CD8-positive, alpha-beta memory T cell (primary cell): ENCODE results near the gene FILIP1. TPM values are rescaled to one million over a fixed set of nuclear protein-coding genes. Genes with fewer than 3 reads are reported as not detected.

Source experiments
- CTCF ChIA-PET: fragments of 350-600 bp; sonication (Branson Sonifier 250); formaldehyde crosslinking; loops from one replicate; lab custom pipeline; 2021; ENCODE audit warnings: antibody characterized with exemption; lab: Charles Lee
- POLR2A ChIA-PET: fragments of 350-600 bp; sonication (Branson Sonifier 250); formaldehyde crosslinking; loops from one replicate; lab custom pipeline; 2021; ENCODE audit warnings: antibody characterized with exemption; lab: Charles Lee
- DNase-seq, 5 donors: peaks; one replicate each; pipeline versions ENCODE4 v3.0.0 to v3.0.0-alpha.2; 2020 to 2022; ENCODE audit warnings: mixed read lengths in 1 of 5
- H3K27ac ChIP-seq: one replicate; pipeline ENCODE4 v1.7.0; 2013; ENCODE audit warnings: low read depth, mild to moderate bottlenecking, low read length, moderate library complexity
- H3K27me3 ChIP-seq: 2 replicates; pipeline ENCODE4 v1.7.0; 2013; ENCODE audit warnings: low read length, mild to moderate bottlenecking; ENCODE audit not compliant: insufficient read depth, poor library complexity, severe bottlenecking
- H3K36me3 ChIP-seq: 2 replicates; pipeline ENCODE4 v1.7.0; 2013; ENCODE audit warnings: mild to moderate bottlenecking, low read length, moderate library complexity; ENCODE audit not compliant: insufficient read depth
- H3K4me1 ChIP-seq: 2 replicates; pipeline ENCODE4 v1.7.0; 2013; ENCODE audit warnings: mild to moderate bottlenecking, low read length, moderate library complexity; ENCODE audit not compliant: insufficient read depth
- H3K4me3 ChIP-seq: 2 replicates; pipeline ENCODE4 v1.7.0; 2013; ENCODE audit warnings: mild to moderate bottlenecking, low read length
- H3K9me3 ChIP-seq: 2 replicates; pipeline ENCODE4 v1.7.0; 2013; ENCODE audit warnings: mild to moderate bottlenecking, low read length
- H3K27ac Mint-ChIP-seq, 8 donors: one replicate each; pipeline ENCODE4 v1.8.0; 2020 to 2021; ENCODE audit warnings: mixed read lengths in 8 of 8, mild to moderate bottlenecking in 6 of 8, inconsistent platforms in 3 of 8, moderate library complexity in 3 of 8
- H3K27me3 Mint-ChIP-seq, 2 donors: one replicate each; pipeline ENCODE4 v1.8.0; 2020 to 2021; ENCODE audit warnings: mixed read lengths in 2 of 2, mild to moderate bottlenecking in 1 of 2, moderate library complexity in 1 of 2
- H3K36me3 Mint-ChIP-seq, 3 donors: one replicate each; pipeline ENCODE4 v1.8.0; 2020 to 2021; ENCODE audit warnings: mixed read lengths in 3 of 3, inconsistent platforms in 1 of 3, mild to moderate bottlenecking in 1 of 3
- H3K4me1 Mint-ChIP-seq, 3 donors: one replicate each; pipeline ENCODE4 v1.8.0; 2020 to 2021; ENCODE audit warnings: mixed read lengths in 3 of 3, inconsistent platforms in 1 of 3, mild to moderate bottlenecking in 1 of 3
- H3K4me3 Mint-ChIP-seq, 7 donors: one replicate each; pipeline ENCODE4 v1.8.0; 2020 to 2021; ENCODE audit warnings: mixed read lengths in 7 of 7, mild to moderate bottlenecking in 6 of 7, moderate library complexity in 4 of 7, inconsistent platforms in 2 of 7
- H3K9me3 Mint-ChIP-seq, 5 donors: one replicate each; pipeline ENCODE4 v1.8.0; 2020 to 2022; ENCODE audit warnings: mixed read lengths in 5 of 5, mild to moderate bottlenecking in 3 of 5, moderate library complexity in 2 of 5, inconsistent platforms in 1 of 5
- polyA plus RNA-seq: library from polyadenylated mRNA; unstranded; fragments of 300-500 nt; fragmentation: Illumina TruSeq; gene quantifications from one replicate; pipeline ENCODE4 v1.2.3, GENCODE V29; 2021
- total RNA-seq, 2 experiments: library from RNA; stranded (reverse); gene quantifications; one replicate each; pipeline ENCODE4 v1.2.3, GENCODE V29; 2021

Gene FILIP1
- total and polyA plus RNA-seq, 3 experiments from 2014 or later = not detected

- Histone ChIP-seq H3K36me3 (no peaks in the 10 kb centered on the region), H3K27me3 (no peaks in the 10 kb centered on the region), H3K4me3 (peak overlapping the region; percentile 83), H3K4me1 (peaks cover 5% of the 10 kb centered on the region), H3K27ac (peak overlapping the region; percentile 84), H3K9me3 (no peaks in the 10 kb centered on the region)
- peaks cover 27 to 45% (median 34%) of the 10 kb centered on the region in 3 donors for H3K4me1 Mint-ChIP-seq
- peaks cover 5 to 29% (median 7%) of the 10 kb centered on the region in 3 donors for H3K36me3 Mint-ChIP-seq
- CTCF ChIA-PET = interaction anchor here (1.1 to 2.9 kb wide), 4 partner anchors 9 to 42 kb away, joined by 3 to 12 read pairs (median 7); partner anchors contain the start of gene TMEM30A
- peak overlapping the region; percentile 97 to 99 (median 98) for H3K4me3 Mint-ChIP-seq
- POLR2A ChIA-PET = interaction anchor here (1.0 to 2.1 kb wide), 4 partner anchors 41 to 1782 kb away, joined by 3 to 10 read pairs (median 6); partner anchors contain the start of genes MTO1, SENP6 and TMEM30A
- DNase-seq = no peak
- H3K27me3 Mint-ChIP-seq = peaks cover 4 to 20% of the 10 kb centered on the region in 2 donors
- peak overlapping the region; percentile 95 to 100 (median 99) for H3K27ac Mint-ChIP-seq
- no peaks in the 10 kb centered on the region for H3K9me3 Mint-ChIP-seq
Observed at GRCh38 chr6:75244063-75244584, 249.5 kb downstream of the FILIP1 start.

GRCh38 chr6:75243333-75244062, 250.1 kb downstream of the FILIP1 start, which contains the start of gene COX7A2:
Gene COX7A2 (minus strand): TSS chr6:75243801. CDS start chr6:75243734, 67 bp downstream.
- Mint-ChIP-seq H3K27me3 (peaks cover 4 to 20% of the 10 kb centered on the region in 2 donors), H3K27ac (peak within 1 kb of the TSS; percentile 95 to 100 (median 99)), H3K9me3 (no peaks in the 10 kb centered on the region), H3K4me3 (peak within 1 kb of the TSS; percentile 97 to 99 (median 98)), H3K4me1 (peaks cover 27 to 47% (median 34%) of the 10 kb centered on the region in 3 donors), H3K36me3 (peaks cover 5 to 34% (median 7%) of the 10 kb centered on the region in 3 donors)
- CTCF ChIA-PET = interaction anchor here (1.1 to 2.9 kb wide), 4 partner anchors 8 to 42 kb away, joined by 3 to 12 read pairs (median 7); partner anchors contain the start of gene TMEM30A
- no peaks in the 10 kb centered on the region for H3K9me3 ChIP-seq
- H3K36me3 ChIP-seq = no peaks in the 10 kb centered on the region
- H3K27me3 ChIP-seq = no peaks in the 10 kb centered on the region
- peak; percentile 73 to 90 (median 84) for DNase-seq
- H3K4me1 ChIP-seq = peaks cover 5% of the 10 kb centered on the region
- POLR2A ChIA-PET = interaction anchor here (0.7 to 2.1 kb wide), 8 partner anchors 27 to 1781 kb away, joined by 3 to 10 read pairs (median 3); partner anchors contain the start of genes MTO1, SENP6 and TMEM30A
- H3K27ac ChIP-seq = peak within 1 kb of the TSS; percentile 84
- peak within 1 kb of the TSS; percentile 83 for H3K4me3 ChIP-seq

Other genes with a start within 250 kb of the FILIP1 start
- 100 to 1,000 TPM; 504 to 527 TPM for gene COX7A2, start 250.0 kb downstream of the FILIP1 start, total RNA-seq
- 853 TPM for gene COX7A2, start 250.0 kb downstream of the FILIP1 start, polyA plus RNA-seq
- 10 to 100 TPM; 54.8 to 61.8 TPM for gene TMEM30A, start 209.0 kb downstream of the FILIP1 start, total RNA-seq
- gene TMEM30A, start 209.0 kb downstream of the FILIP1 start, polyA plus RNA-seq = 56.3 TPM
- gene SENP6, start 108.1 kb upstream of the FILIP1 start, total RNA-seq = 10 to 100 TPM; 74.6 to 77.5 TPM
- gene SENP6, start 108.1 kb upstream of the FILIP1 start, polyA plus RNA-seq = 76.1 TPM